H9 (cell line): ENCODE data around the gene PNMA1. TPM values are rescaled to one million over a fixed set of nuclear protein-coding genes. Genes with fewer than 3 reads are reported as not detected.

Experiments
- DNase-seq: peaks from one replicate; pipeline ENCODE4 v3.0.0-alpha.2; 2017
- H2AFZ ChIP-seq: one replicate; pipeline ENCODE4 v1.6.1; 2013; ENCODE audit warnings: mild to moderate bottlenecking, low read length, control low read depth, moderate library complexity
- H2AK5ac ChIP-seq: 2 replicates; pipeline ENCODE4 v1.6.1; 2013; ENCODE audit warnings: low read length, control low read depth, mixed read lengths; ENCODE audit not compliant: insufficient read length
- H2BK120ac ChIP-seq: one replicate; pipeline ENCODE4 v1.6.1; 2013; ENCODE audit warnings: low read depth, mild to moderate bottlenecking, low read length, control low read depth, inconsistent platforms; ENCODE audit not compliant: poor library complexity, severe bottlenecking
- H2BK12ac ChIP-seq: 2 replicates; pipeline ENCODE4 v1.6.1; 2013; ENCODE audit warnings: low read length, control low read depth, mixed read lengths, low read depth; ENCODE audit not compliant: insufficient read length
- H2BK15ac ChIP-seq: 2 replicates; pipeline ENCODE4 v1.6.1; 2013; ENCODE audit warnings: low read depth, low read length, control low read depth
- H2BK20ac ChIP-seq: one replicate; pipeline ENCODE4 v1.6.1; 2013; ENCODE audit warnings: low read depth, mild to moderate bottlenecking, low read length, control low read depth, inconsistent platforms; ENCODE audit not compliant: poor library complexity, severe bottlenecking
- H2BK5ac ChIP-seq: 2 replicates; pipeline ENCODE4 v1.6.1; 2013; ENCODE audit warnings: low read length, control low read depth, mixed read lengths; ENCODE audit not compliant: insufficient read length
- H3K14ac ChIP-seq: 2 replicates; pipeline ENCODE4 v1.6.1; 2013; ENCODE audit warnings: low read length, control low read depth; ENCODE audit not compliant: insufficient read depth
- H3K18ac ChIP-seq: 2 replicates; pipeline ENCODE4 v1.6.1; 2013; ENCODE audit warnings: low read depth, mild to moderate bottlenecking, mixed read lengths, low read length, control low read depth; ENCODE audit not compliant: insufficient read length
- H3K23ac ChIP-seq: 2 replicates; pipeline ENCODE4 v1.6.1; 2013; ENCODE audit warnings: low read length, control low read depth, mixed read lengths, low read depth; ENCODE audit not compliant: insufficient read length
- H3K23me2 ChIP-seq: 2 replicates; pipeline ENCODE4 v1.6.1; 2013; ENCODE audit warnings: low read depth, mild to moderate bottlenecking, mixed read lengths, low read length, control low read depth; ENCODE audit not compliant: insufficient read length, poor library complexity, severe bottlenecking
- H3K27ac ChIP-seq: 2 replicates; pipeline ENCODE4 v1.5.1; 2013; ENCODE audit warnings: low read length, control low read depth, mixed read lengths, low read depth; ENCODE audit not compliant: insufficient read length
- H3K27me3 ChIP-seq: 2 replicates; pipeline ENCODE4 v1.6.1; 2013; ENCODE audit warnings: low read length, control low read depth, inconsistent platforms; ENCODE audit not compliant: insufficient read depth
- H3K4ac ChIP-seq: 2 replicates; pipeline ENCODE4 v1.6.1; 2013; ENCODE audit warnings: low read depth, mild to moderate bottlenecking, control low read depth, inconsistent platforms, low read length, moderate library complexity
- H3K4me1 ChIP-seq: 2 replicates; pipeline ENCODE4 v1.6.1; 2013; ENCODE audit warnings: low read length, control low read depth, inconsistent platforms; ENCODE audit not compliant: insufficient read depth
- H3K4me2 ChIP-seq: 2 replicates; pipeline ENCODE4 v1.6.1; 2013; ENCODE audit warnings: low read length, control low read depth, mixed read lengths; ENCODE audit not compliant: insufficient read length, insufficient read depth
- H3K56ac ChIP-seq: 2 replicates; pipeline ENCODE4 v1.6.1; 2013; ENCODE audit warnings: low read depth, mild to moderate bottlenecking, mixed read lengths, low read length, control low read depth; ENCODE audit not compliant: insufficient read length
- H3K79me1 ChIP-seq: 2 replicates; pipeline ENCODE4 v1.6.1; 2013; ENCODE audit warnings: low read depth, mild to moderate bottlenecking, moderate library complexity, low read length, control low read depth, inconsistent platforms; ENCODE audit not compliant: insufficient read depth, poor library complexity, severe bottlenecking
- H3K79me2 ChIP-seq: 2 replicates; pipeline ENCODE4 v1.6.1; 2013; ENCODE audit warnings: low read length, control low read depth, inconsistent platforms; ENCODE audit not compliant: insufficient read depth
- H3K9ac ChIP-seq: 2 replicates; pipeline ENCODE4 v1.6.1; 2013; ENCODE audit warnings: low read length, control low read depth, mixed read lengths; ENCODE audit not compliant: insufficient read length; ENCODE audit errors: extremely low read depth
- H3K9me3 ChIP-seq: one replicate; pipeline ENCODE4 v1.6.1; 2013; ENCODE audit warnings: low read depth, low read length, inconsistent platforms; ENCODE audit not compliant: control insufficient read depth
- H3T11ph ChIP-seq: one replicate; pipeline ENCODE4 v1.6.1; 2013; ENCODE audit warnings: mild to moderate bottlenecking, low read length, control low read depth, inconsistent platforms
- H4K20me1 ChIP-seq: one replicate; pipeline ENCODE4 v1.6.1; 2013; ENCODE audit not compliant: control insufficient read depth, insufficient read length, insufficient read depth
- H4K5ac ChIP-seq: 2 replicates; pipeline ENCODE4 v1.6.1; 2013; ENCODE audit warnings: low read depth, mild to moderate bottlenecking, mixed read lengths, low read length, control low read depth; ENCODE audit not compliant: insufficient read length
- H4K8ac ChIP-seq: replicated peaks from 2 replicates; pipeline ENCODE4 v1.6.1; 2013; ENCODE audit warnings: low read length, control low read depth, mixed read lengths, low read depth; ENCODE audit not compliant: insufficient read length
- H4K91ac ChIP-seq: 2 replicates; pipeline ENCODE4 v1.6.1; 2013; ENCODE audit warnings: low read depth, mild to moderate bottlenecking, moderate library complexity, mixed read lengths, low read length, control low read depth; ENCODE audit not compliant: insufficient read length
- H3K27ac Mint-ChIP-seq, 3 experiments: 2 replicates in 2 of 3; 3 replicates in 1 of 3; pipeline ENCODE4 v1.8.0; 2020 to 2021; ENCODE audit warnings: mixed read lengths in 3 of 3, mild to moderate bottlenecking in 1 of 3, moderate library complexity in 1 of 3
- H3K27me3 Mint-ChIP-seq: 2 replicates; pipeline ENCODE4 v1.8.0; 2021; ENCODE audit warnings: low read depth, mild to moderate bottlenecking, moderate library complexity, mixed read lengths
- H3K36me3 Mint-ChIP-seq, 3 experiments: 2 replicates in 2 of 3; 3 replicates in 1 of 3; pipeline ENCODE4 v1.8.0; 2020 to 2021; ENCODE audit warnings: low read depth in 3 of 3, mixed read lengths in 3 of 3; ENCODE audit not compliant: insufficient read depth in 1 of 3
- H3K4me1 Mint-ChIP-seq, 2 experiments: 2 replicates each; pipeline ENCODE4 v1.8.0; 2020; ENCODE audit warnings: mixed read lengths in 2 of 2
- H3K4me3 Mint-ChIP-seq, 2 experiments: 2 replicates in 1 of 2; 3 replicates in 1 of 2; pipeline ENCODE4 v1.8.0; 2020 to 2021; ENCODE audit warnings: mild to moderate bottlenecking in 2 of 2, mixed read lengths in 2 of 2, moderate library complexity in 1 of 2
- H3K9me3 Mint-ChIP-seq, 2 experiments: 2 replicates in 1 of 2; 3 replicates in 1 of 2; pipeline ENCODE4 v1.8.0; 2020; ENCODE audit warnings: mild to moderate bottlenecking in 2 of 2, mixed read lengths in 2 of 2, moderate library complexity in 1 of 2
- CTCF ChIP-seq: fragments of 200-600 bp; sonication (generic); conservative IDR thresholded peaks from 3 replicates; pipeline ENCODE4 v1.8.0; 2021; ENCODE audit warnings: antibody characterized with exemption, mild to moderate bottlenecking
- WGBS: extraction: QIAGEN DNeasy Blood & Tissue Kit; methylation state at CpG from one replicate; pipeline ENCODE4 v1.1.7; 2013; ENCODE audit warnings: missing lambda C conversion rate, low lambda C conversion rate, mixed read lengths; ENCODE audit not compliant: insufficient read length; ENCODE audit errors: extremely low coverage; 5-methylcytosine and 5-hydroxymethylcytosine counted together
- total RNA-seq: library from RNA; stranded (reverse); gene quantifications from 2 replicates; pipeline ENCODE4 v1.2.1, GENCODE V29; 2021

PNMA1 gene
- total RNA-seq, 1 experiment from 2014 or later: 56.1 TPM

- Mint-ChIP-seq H3K4me3 (no peak overlapping the region), H3K4me1 (no peaks in the 10 kb centered on the region), H3K9me3 (no peaks in the 10 kb centered on the region), H3K27me3 (no peaks in the 10 kb centered on the region), H3K36me3 (peaks cover 0 to 10% (median 4%) of the 10 kb centered on the region in 3 experiments; a peak in 4 of 7 replicates), H3K27ac (no peak overlapping the region)
- no peak overlapping the region for H2BK15ac ChIP-seq
- H3K23ac ChIP-seq: no peak overlapping the region
- no peak overlapping the region for H2BK12ac ChIP-seq
- H4K8ac ChIP-seq: no peak overlapping the region
- H3K79me1 ChIP-seq: no peaks in the 10 kb centered on the region
- no peak overlapping the region for H4K91ac ChIP-seq
- H3K18ac ChIP-seq: no peak overlapping the region
- H4K20me1 ChIP-seq: no peaks in the 10 kb centered on the region
- H3K4me2 ChIP-seq: no peak overlapping the region
- no peaks in the 10 kb centered on the region for H3K9me3 ChIP-seq
- no peaks in the 10 kb centered on the region for H3K27me3 ChIP-seq
- TF ChIP-seq CTCF: no peak
- H3K23me2 ChIP-seq: no peaks in the 10 kb centered on the region
- no peak overlapping the region for H3K4ac ChIP-seq
- no CpG with 5 or more reads among the region's 3 CpGs for WGBS
- no peaks in the 10 kb centered on the region for H3K79me2 ChIP-seq
- H3K14ac ChIP-seq: no peak overlapping the region
- H2BK5ac ChIP-seq: no peak overlapping the region
- H4K5ac ChIP-seq: no peak overlapping the region
- H3T11ph ChIP-seq: no peak overlapping the region
- H2AK5ac ChIP-seq: no peak overlapping the region
- DNase-seq: no peak
- no peak overlapping the region for H2AFZ ChIP-seq
- no peak overlapping the region for H3K56ac ChIP-seq
- H3K9ac ChIP-seq: no peak overlapping the region
- no peak overlapping the region for H2BK120ac ChIP-seq
- no peak overlapping the region for H3K27ac ChIP-seq
- no peak overlapping the region for H2BK20ac ChIP-seq
- H3K4me1 ChIP-seq: no peaks in the 10 kb centered on the region
These were observed 39.2 kb downstream of the PNMA1 start for GRCh38 chr14:73674986-73675385.
